Activated CD4-positive, alpha-beta memory T cell treated with anti-CD3 and anti-CD28 coated beads, Interleukin-2, amount 10 ng/mL, durations not matched to agents 7 days and 5 days (primary cell): ENCODE measurements around the gene C1R. TPM values are rescaled to one million over a fixed set of nuclear protein-coding genes. Genes with fewer than 3 reads are reported as not detected.
"Not testable (repeated sequence)": the region's sequence is repeated elsewhere in the genome, so short reads cannot be mapped to it uniquely, and the experiment has no call there.

ENCODE experiments used
- CTCF ChIA-PET: fragments of 350-600 bp; sonication (Branson Sonifier 250); formaldehyde crosslinking; loops from one replicate; lab custom pipeline; 2021; ENCODE audit warnings: antibody characterized with exemption, inconsistent platforms; lab: Charles Lee
- POLR2A ChIA-PET: fragments of 350-600 bp; sonication (Branson Sonifier 250); formaldehyde crosslinking; loops from one replicate; lab custom pipeline; 2021; ENCODE audit warnings: antibody characterized with exemption; lab: Charles Lee
- DNase-seq: peaks from one replicate; pipeline ENCODE4 v3.0.0-alpha.2; 2020
- H3K27ac Mint-ChIP-seq: one replicate; pipeline ENCODE4 v1.8.0; 2021; ENCODE audit warnings: mild to moderate bottlenecking, mixed read lengths
- H3K27me3 Mint-ChIP-seq: one replicate; pipeline ENCODE4 v1.8.0; 2021; ENCODE audit warnings: mixed read lengths
- H3K36me3 Mint-ChIP-seq: one replicate; pipeline ENCODE4 v1.8.0; 2021; ENCODE audit warnings: low read depth, mixed read lengths
- H3K4me1 Mint-ChIP-seq: one replicate; pipeline ENCODE4 v1.8.0; 2021; ENCODE audit warnings: mixed read lengths
- H3K4me3 Mint-ChIP-seq: one replicate; pipeline ENCODE4 v1.8.0; 2021; ENCODE audit warnings: mild to moderate bottlenecking, mixed read lengths
- H3K9me3 Mint-ChIP-seq: one replicate; pipeline ENCODE4 v1.8.0; 2021; ENCODE audit warnings: mixed read lengths
- total RNA-seq, 2 experiments: library from RNA; stranded (reverse); gene quantifications; one replicate each; pipeline ENCODE4 v1.2.3, GENCODE V29; 2021

C1R gene
- total RNA-seq, 2 experiments from 2014 or later, result 2.7 to 3.8 TPM

GRCh38 chr12:7059780-7060179, 32.5 kb downstream of the C1R start:
- H3K27ac Mint-ChIP-seq, result no peak overlapping the region
- peaks cover 29% of the 10 kb centered on the region for H3K27me3 Mint-ChIP-seq
- no peaks in the 10 kb centered on the region for H3K9me3 Mint-ChIP-seq
- no peak for DNase-seq
- H3K4me3 Mint-ChIP-seq, result no peak overlapping the region
- POLR2A ChIA-PET, result interaction anchor here (1.4 kb wide), 1 partner anchor 9 kb away, joined by 3 read pairs; no protein-coding TSS in a partner anchor
- H3K4me1 Mint-ChIP-seq, result no peaks in the 10 kb centered on the region
- CTCF ChIA-PET, result no interaction called here
- no peaks in the 10 kb centered on the region for H3K36me3 Mint-ChIP-seq

DNA sequence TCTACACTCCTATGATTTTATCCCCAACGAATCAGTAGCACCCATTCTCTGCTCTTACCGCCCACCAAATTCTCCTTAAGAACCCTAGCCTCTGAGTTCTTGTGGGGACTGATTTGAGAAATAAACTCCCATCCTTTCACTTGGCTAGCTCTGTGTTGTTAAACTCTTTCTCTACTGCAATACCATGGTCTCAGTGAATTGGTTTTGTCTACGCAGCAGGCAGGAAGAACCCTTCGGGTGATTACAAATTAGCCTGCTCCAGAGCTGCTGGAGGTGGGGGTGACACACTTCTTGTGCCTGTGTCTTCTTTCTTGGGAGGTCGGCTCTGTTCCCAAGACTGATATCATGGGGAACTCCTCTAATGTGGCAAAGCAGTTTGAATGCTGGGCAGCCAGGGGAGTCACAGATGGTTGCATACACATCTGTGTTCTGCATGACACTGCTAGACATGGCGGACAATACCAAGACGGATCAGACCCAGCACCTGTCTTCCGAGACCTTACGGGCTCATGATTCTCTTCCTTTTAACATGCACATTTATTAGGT, 33.3 kb downstream of the C1R start:
- H3K27ac Mint-ChIP-seq, result no peak overlapping the region
- peaks cover 31% of the 10 kb centered on the region for H3K27me3 Mint-ChIP-seq
- H3K4me1 Mint-ChIP-seq, result no peaks in the 10 kb centered on the region
- DNase-seq, result no peak
- POLR2A ChIA-PET, result interaction anchor here (1.4 kb wide), 1 partner anchor 10 kb away, joined by 3 read pairs; no protein-coding TSS in a partner anchor
- CTCF ChIA-PET, result no interaction called here
- H3K9me3 Mint-ChIP-seq, result no peaks in the 10 kb centered on the region
- H3K36me3 Mint-ChIP-seq, result no peaks in the 10 kb centered on the region
- H3K4me3 Mint-ChIP-seq, result no peak overlapping the region

GRCh38 chr12:7058163-7058845, 33.9 kb downstream of the C1R start:
- POLR2A ChIA-PET, result interaction anchor here (1.2 kb wide), 1 partner anchor 114 kb away, joined by 3 read pairs; the partner anchor contains the start of genes C12orf57 and RNU7-1
- Mint-ChIP-seq H3K9me3 (no peaks in the 10 kb centered on the region), H3K27me3 (peaks cover 29% of the 10 kb centered on the region), H3K4me1 (no peaks in the 10 kb centered on the region), H3K4me3 (no peak overlapping the region), H3K27ac (no peak overlapping the region), H3K36me3 (no peaks in the 10 kb centered on the region)
- DNase-seq, result no peak
- CTCF ChIA-PET, result no interaction called here

GRCh38 chr12:7055736-7056135, 36.5 kb downstream of the C1R start:
- CTCF ChIA-PET, result not testable (repeated sequence)

DNA sequence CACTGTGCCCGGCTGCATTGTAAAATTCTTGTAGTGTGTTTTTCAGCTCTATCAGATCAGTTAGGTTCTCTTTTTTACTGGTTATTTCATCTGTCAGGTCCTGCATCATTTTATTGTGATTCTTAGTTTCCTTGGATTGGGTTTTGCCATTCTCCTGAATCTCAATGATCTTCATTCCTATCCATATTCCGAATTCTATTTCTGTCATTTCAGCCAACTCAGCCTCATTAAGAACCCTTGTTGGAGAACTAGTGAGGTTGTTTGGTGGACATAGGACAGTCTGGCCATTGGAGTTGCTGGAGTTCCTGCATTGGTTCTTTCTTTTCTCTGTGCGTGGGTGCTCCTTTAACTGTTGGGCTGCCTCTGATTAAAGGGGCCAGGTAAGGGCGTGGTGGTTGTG, 37.3 kb downstream of the C1R start:
- Mint-ChIP-seq H3K4me3 (no peak overlapping the region), H3K4me1 (peaks cover 2% of the 10 kb centered on the region)
- POLR2A ChIA-PET, result no interaction called here

More at GRCh38 chr12:7055736-7056135, 36.5 kb downstream of the C1R start:
- H3K4me3 Mint-ChIP-seq, H3K36me3 Mint-ChIP-seq, H3K27ac Mint-ChIP-seq, POLR2A ChIA-PET, H3K9me3 Mint-ChIP-seq, DNase-seq, H3K4me1 Mint-ChIP-seq: not testable (repeated sequence)
- peaks cover 46% of the 10 kb centered on the region for H3K27me3 Mint-ChIP-seq

GRCh38 chr12:7049973-7050372, 42.3 kb downstream of the C1R start:
- DNase-seq, H3K4me3 Mint-ChIP-seq, H3K9me3 Mint-ChIP-seq, H3K27ac Mint-ChIP-seq, H3K36me3 Mint-ChIP-seq: not testable (repeated sequence)
- Mint-ChIP-seq H3K4me1 (peaks cover 27% of the 10 kb centered on the region), H3K27me3 (peaks cover 28% of the 10 kb centered on the region)
- CTCF ChIA-PET, result interaction anchor here (1.6 kb wide), 1 partner anchor 8 kb away, joined by 3 read pairs; no protein-coding TSS in a partner anchor
- POLR2A ChIA-PET, result interaction anchor here (1.0 kb wide), 1 partner anchor 41 kb away, joined by 3 read pairs; no protein-coding TSS in a partner anchor

More for the DNA sequence above, 37.3 kb downstream of the C1R start:
- DNase-seq, result no peak
- CTCF ChIA-PET, result no interaction called here
- Mint-ChIP-seq H3K36me3 (no peaks in the 10 kb centered on the region), H3K9me3 (no peaks in the 10 kb centered on the region), H3K27me3 (peaks cover 44% of the 10 kb centered on the region), H3K27ac (no peak overlapping the region)

- POLR2A ChIA-PET, H3K27ac Mint-ChIP-seq, H3K9me3 Mint-ChIP-seq, CTCF ChIA-PET, H3K4me3 Mint-ChIP-seq, DNase-seq, H3K36me3 Mint-ChIP-seq: not testable (repeated sequence)
- H3K4me1 Mint-ChIP-seq, result peaks cover 27% of the 10 kb centered on the region
- H3K27me3 Mint-ChIP-seq, result peaks cover 26% of the 10 kb centered on the region
Observed at GRCh38 chr12:7049445-7049951, 42.7 kb downstream of the C1R start.

DNA sequence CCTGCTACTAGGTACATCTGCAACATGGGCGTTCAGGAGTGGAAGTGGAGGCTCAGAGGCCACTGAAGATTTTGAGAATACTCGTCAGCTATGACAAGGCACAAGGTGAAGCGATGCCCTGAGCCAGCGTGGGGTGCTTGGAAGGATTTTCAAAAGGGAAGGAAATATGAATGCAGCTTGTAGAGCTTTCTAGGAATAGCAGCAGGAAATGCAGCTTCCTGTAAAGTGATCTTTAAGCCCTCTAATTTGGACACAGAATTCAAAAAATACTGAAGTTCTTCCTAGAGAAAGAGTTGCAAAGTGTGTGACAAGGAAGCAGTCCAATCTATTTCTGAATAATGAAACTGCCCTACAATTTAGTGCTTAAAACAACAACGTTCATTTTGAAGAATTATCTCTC, 44.9 kb downstream of the C1R start:
- H3K27me3 Mint-ChIP-seq, result peaks cover 15% of the 10 kb centered on the region
- peaks cover 27% of the 10 kb centered on the region for H3K4me1 Mint-ChIP-seq
- CTCF ChIA-PET, result interaction anchor here (1.4 kb wide), 1 partner anchor 66 kb away, joined by 3 read pairs; no protein-coding TSS in a partner anchor
- H3K9me3 Mint-ChIP-seq, result no peaks in the 10 kb centered on the region
- H3K27ac Mint-ChIP-seq, result peak overlapping the region; percentile 64
- no peaks in the 10 kb centered on the region for H3K36me3 Mint-ChIP-seq
- peak overlapping the region; percentile 6 for H3K4me3 Mint-ChIP-seq
- POLR2A ChIA-PET, result no interaction called here
- no peak for DNase-seq

DNA sequence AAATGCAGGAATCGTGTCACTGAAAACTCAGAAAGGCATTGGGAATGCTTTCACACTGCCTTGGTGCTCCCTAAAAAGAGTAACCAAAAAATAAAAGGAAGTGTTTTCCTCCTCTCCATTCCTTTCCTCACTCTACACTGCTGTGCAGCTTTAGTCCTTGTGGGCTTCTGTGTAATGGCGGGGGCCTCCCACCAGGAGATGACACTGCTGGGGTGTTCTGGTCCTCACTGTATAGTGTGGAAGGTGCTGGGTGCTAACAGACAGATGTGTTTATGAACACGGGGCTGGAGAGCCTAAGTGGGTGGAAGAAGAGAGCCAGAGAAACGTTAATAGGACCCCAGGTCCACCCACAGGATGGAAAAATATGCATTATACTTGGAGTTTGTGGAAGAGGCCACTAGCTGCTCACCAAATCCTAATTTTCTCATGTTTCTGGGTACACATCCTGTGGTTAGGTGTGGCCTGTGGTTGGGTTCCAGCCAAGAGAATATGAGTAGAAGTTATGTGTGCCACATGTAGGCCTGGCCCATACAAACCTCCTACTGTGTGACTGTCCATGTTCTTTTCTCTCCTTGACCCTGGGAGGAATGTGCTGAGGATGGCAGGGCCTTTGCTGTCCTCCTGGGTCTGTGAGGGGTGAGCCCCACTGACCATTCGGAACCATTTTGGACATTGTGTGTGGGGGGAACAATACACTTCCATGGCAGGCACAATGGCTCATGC, 45.7 kb downstream of the C1R start:
- ChIA-PET POLR2A (no interaction called here), CTCF (interaction anchor here (1.4 kb wide), 1 partner anchor 67 kb away, joined by 3 read pairs; no protein-coding TSS in a partner anchor)
- DNase-seq, result no peak
- no peaks in the 10 kb centered on the region for H3K9me3 Mint-ChIP-seq
- H3K27me3 Mint-ChIP-seq, result peaks cover 9% of the 10 kb centered on the region
- no peaks in the 10 kb centered on the region for H3K36me3 Mint-ChIP-seq
- H3K4me3 Mint-ChIP-seq, result no peak overlapping the region
- peaks cover 27% of the 10 kb centered on the region for H3K4me1 Mint-ChIP-seq
- peak overlapping the region; percentile 19 for H3K27ac Mint-ChIP-seq

DNA sequence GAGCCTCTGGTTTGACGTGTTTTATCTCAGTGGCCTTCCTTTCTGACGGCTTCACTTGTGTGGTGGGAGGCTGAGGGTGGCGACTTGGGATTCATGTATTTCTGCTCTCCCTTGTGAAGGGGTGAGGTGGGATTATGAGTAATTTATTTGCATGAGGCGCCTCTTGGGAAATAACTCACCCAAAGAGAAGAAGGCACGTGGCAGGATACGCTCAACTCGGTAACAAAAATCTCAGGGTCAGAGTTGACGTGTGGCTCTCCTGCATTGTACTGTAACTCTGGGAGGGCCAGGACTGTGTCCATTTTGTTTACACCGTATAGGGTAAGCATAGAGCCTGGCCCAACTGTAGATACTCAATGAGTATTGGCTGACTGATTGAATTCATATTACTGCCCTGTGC, 46.3 kb downstream of the C1R start:
- Mint-ChIP-seq H3K9me3 (no peaks in the 10 kb centered on the region), H3K36me3 (no peaks in the 10 kb centered on the region), H3K4me3 (no peak overlapping the region), H3K27ac (no peak overlapping the region), H3K27me3 (peaks cover 5% of the 10 kb centered on the region), H3K4me1 (peaks cover 27% of the 10 kb centered on the region)
- ChIA-PET CTCF (no interaction called here), POLR2A (no interaction called here)
- DNase-seq, result no peak

GRCh38 chr12:7042842-7043241, 49.4 kb downstream of the C1R start:
- DNase-seq, result no peak
- peaks cover 18% of the 10 kb centered on the region for H3K4me1 Mint-ChIP-seq
- H3K27ac Mint-ChIP-seq, result no peak overlapping the region
- H3K4me3 Mint-ChIP-seq, result no peak overlapping the region
- H3K36me3 Mint-ChIP-seq, result no peaks in the 10 kb centered on the region
- H3K9me3 Mint-ChIP-seq, result no peaks in the 10 kb centered on the region
- POLR2A ChIA-PET, result no interaction called here
- CTCF ChIA-PET, result interaction anchor here (0.6 to 0.7 kb wide), 2 partner anchors 8 to 37 kb away, joined by 3 read pairs; no protein-coding TSS in a partner anchor
- H3K27me3 Mint-ChIP-seq, result no peaks in the 10 kb centered on the region

GRCh38 chr12:7039403-7039802, 52.8 kb downstream of the C1R start:
- POLR2A ChIA-PET, result no interaction called here
- Mint-ChIP-seq H3K4me1 (peaks cover 6% of the 10 kb centered on the region), H3K4me3 (no peak overlapping the region), H3K27ac (no peak overlapping the region), H3K27me3 (no peaks in the 10 kb centered on the region), H3K36me3 (no peaks in the 10 kb centered on the region), H3K9me3 (no peaks in the 10 kb centered on the region)
- CTCF ChIA-PET, result no interaction called here
- no peak for DNase-seq

DNA sequence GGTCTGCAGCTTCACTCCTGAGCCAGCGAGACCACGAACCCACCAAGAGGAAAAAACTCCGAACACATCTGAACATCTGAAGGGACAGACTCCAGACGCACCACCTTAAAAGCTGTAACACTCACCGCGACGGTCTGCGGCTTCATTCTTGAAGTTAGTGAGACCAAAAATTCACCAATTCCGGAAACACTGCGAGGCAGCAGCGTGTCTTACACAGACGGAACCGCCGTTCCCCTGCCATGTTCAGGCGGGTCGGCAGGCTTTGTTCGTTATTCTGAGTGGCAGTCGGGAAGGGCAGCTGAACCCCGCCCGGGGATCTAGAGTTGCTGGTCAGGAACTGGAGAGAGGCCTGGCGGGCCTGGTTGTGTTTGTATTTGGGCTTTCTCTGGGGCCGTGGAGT, 53.7 kb downstream of the C1R start:
- POLR2A ChIA-PET, result interaction anchor here (0.7 kb wide), 1 partner anchor 11 kb away, joined by 3 read pairs; no protein-coding TSS in a partner anchor
- no peak overlapping the region for H3K27ac Mint-ChIP-seq

More for the DNA sequence above, 53.7 kb downstream of the C1R start:
- Mint-ChIP-seq H3K27me3 (peaks cover 6% of the 10 kb centered on the region), H3K9me3 (no peaks in the 10 kb centered on the region), H3K4me1 (peaks cover 6% of the 10 kb centered on the region), H3K36me3 (no peaks in the 10 kb centered on the region), H3K4me3 (no peak overlapping the region)
- CTCF ChIA-PET, result no interaction called here
- DNase-seq, result no peak
